K562 (cell line): ENCODE results near the gene SP2. TPM values are rescaled to one million over a fixed set of nuclear protein-coding genes. Genes with fewer than 3 reads are reported as not detected.

ENCODE experiments used
- ATAC-seq: fragments of 200-7000 bp; cut with Tn5 transposase; 3 replicates; pipeline ENCODE4 v1.9.1; 2020; ENCODE audit warnings: moderate library complexity
- Bru-seq: library from RNA; stranded (reverse); fragments of 400-500 nt; gene quantifications from one replicate; lab custom pipeline; 2021; lab: Mats Ljungman, UMichigan
- BruChase-seq, 2 experiments: library from RNA; stranded (reverse); fragments of 400-500 nt; gene quantifications; one replicate each; lab custom pipeline; 2021; lab: Mats Ljungman, UMichigan
- BruUV-seq: library from RNA; stranded (reverse); fragments of 400-500 nt; replicated peaks from 2 replicates; lab custom pipeline; 2021; lab: Mats Ljungman, UMichigan
- CTCF ChIA-PET: fragments of 300-600 bp; formaldehyde crosslinking; extraction: SDS; loops from one replicate; lab custom pipeline; 2021; ENCODE audit warnings: low intra/inter-chr PET ratio; lab: Yijun Ruan, JAX
- POLR2A ChIA-PET: fragments of 300-600, 350-650 bp; sonication (Branson Sonifier 250); formaldehyde crosslinking; extraction: SDS; loops from one replicate; lab custom pipeline; 2021; ENCODE audit warnings: antibody characterized with exemption, inconsistent platforms; lab: Yijun Ruan, JAX
- DNase-seq, 4 experiments: peaks; one replicate each; pipeline versions ENCODE4 v3.0.0 to v3.0.0-alpha.2; 2011 to 2018; ENCODE audit warnings: low spot score in 3 of 4, mixed read lengths in 3 of 4; ENCODE audit errors: extremely low read depth in 1 of 4
- FAIRE-seq: peaks from 2 replicates; lab custom pipeline; 2011; peaks lifted over from hg19 to GRCh38; lab: Jason Lieb, UNC
- H2AFZ ChIP-seq: 2 replicates; pipeline ENCODE4 v1.6.0; 2011; ENCODE audit warnings: low read depth, low read length, control low read depth, inconsistent platforms
- H3K27ac ChIP-seq: fragments of 200-600 bp; 3 replicates; pipeline ENCODE4 v1.8.0; 2011; ENCODE audit warnings: low read depth, mild to moderate bottlenecking, control low read depth, inconsistent platforms, low read length, moderate library complexity, mixed read lengths; ENCODE audit errors: extremely low read depth
- H3K27me3 ChIP-seq, 2 experiments: fragments of 300-600 bp in 1 of 2; 2 replicates in 1 of 2; 3 replicates in 1 of 2; pipeline versions ENCODE4 v1.6.0 to v1.8.0; 2011; ENCODE audit warnings: inconsistent platforms in 2 of 2, low read length in 2 of 2, mild to moderate bottlenecking in 1 of 2, mixed read lengths in 1 of 2, moderate library complexity in 1 of 2; ENCODE audit not compliant: control insufficient read depth in 2 of 2, insufficient read depth in 2 of 2
- H3K36me3 ChIP-seq: fragments of 300-600 bp; 3 replicates; pipeline ENCODE4 v1.8.0; 2011; ENCODE audit warnings: mild to moderate bottlenecking, low read length, inconsistent platforms; ENCODE audit not compliant: control insufficient read depth, insufficient read depth
- H3K4me1 ChIP-seq, 2 experiments: fragments of 200-600 bp in 1 of 2; replicated peaks in 1 of 2; 2 replicates in 1 of 2; 3 replicates in 1 of 2; pipeline versions ENCODE4 v1.5.1 to v1.8.0; 2011; ENCODE audit warnings: inconsistent platforms in 2 of 2, low read length in 2 of 2, mild to moderate bottlenecking in 1 of 2, mixed read lengths in 1 of 2, moderate library complexity in 1 of 2; ENCODE audit not compliant: control insufficient read depth in 2 of 2, insufficient read depth in 2 of 2
- H3K4me2 ChIP-seq: 2 replicates; pipeline ENCODE4 v1.6.1; 2011; ENCODE audit warnings: low read length, control low read depth, inconsistent platforms, mixed read lengths; ENCODE audit not compliant: insufficient read depth
- H3K4me3 ChIP-seq: fragments of 200-600 bp; sonication (generic), shearing (Covaris generic); 2 replicates; pipeline ENCODE4 v1.5.1; 2016; ENCODE audit warnings: control low read depth, inconsistent platforms
- H3K79me2 ChIP-seq: fragments of 200-600 bp; 3 replicates; pipeline ENCODE4 v1.8.0; 2011; ENCODE audit warnings: low read length, inconsistent platforms; ENCODE audit not compliant: control insufficient read depth, insufficient read depth
- H3K9ac ChIP-seq, 2 experiments: 2 replicates each; pipeline versions ENCODE4 v1.6.0 to v1.6.1; 2011; ENCODE audit warnings: low read depth in 2 of 2, low read length in 2 of 2, control low read depth in 1 of 2, inconsistent platforms in 1 of 2, mild to moderate bottlenecking in 1 of 2, mixed read lengths in 1 of 2; ENCODE audit not compliant: insufficient read depth in 1 of 2
- H3K9me1 ChIP-seq: one replicate; pipeline ENCODE4 v1.6.0; 2011; ENCODE audit warnings: inconsistent platforms, mild to moderate bottlenecking, low read length, moderate library complexity; ENCODE audit not compliant: control insufficient read depth, insufficient read depth
- H3K9me3 ChIP-seq: replicated peaks from 2 replicates; pipeline ENCODE4 v1.5.1; 2011; ENCODE audit warnings: low read depth, low read length, inconsistent platforms; ENCODE audit not compliant: control insufficient read depth, insufficient read depth
- H4K20me1 ChIP-seq: replicated peaks from 2 replicates; pipeline ENCODE4 v1.6.1; 2011; ENCODE audit warnings: low read length, inconsistent platforms, mixed read lengths; ENCODE audit not compliant: control insufficient read depth, insufficient read depth
- ATF4 ChIP-seq: fragments of 450-650 bp; formaldehyde crosslinking; IDR thresholded peaks from 2 replicates; pipeline ENCODE4 v1.4.0; 2022; ENCODE audit warnings: mild to moderate bottlenecking, moderate library complexity
- BACH1 ChIP-seq: fragments of 200-800 bp; sonication (Bioruptor generic); IDR thresholded peaks from 2 replicates; pipeline ENCODE4 v1.6.1; 2016; ENCODE audit warnings: missing genetic modification characterization, missing compliant biosample characterization
- BRCA1 ChIP-seq, 2 experiments: fragments of 450-650 bp in 1 of 2; sonication (generic) in 1 of 2; formaldehyde crosslinking in 1 of 2; IDR thresholded peaks; 2 replicates each; pipeline versions ENCODE4 v1.5.0 to v1.6.1; 2017 to 2020; ENCODE audit warnings: mild to moderate bottlenecking in 1 of 2, missing genetic modification reagents in 1 of 2
- FOXK2 ChIP-seq, 2 experiments: fragments of 450-650 bp; IDR thresholded peaks in 1 of 2; conservative IDR thresholded peaks in 1 of 2; 2 replicates each; pipeline ENCODE4 v1.6.1; 2016; ENCODE audit warnings: low read depth in 2 of 2, mild to moderate bottlenecking in 1 of 2
- HDAC1 ChIP-seq, 2 experiments: fragments of 450-650 bp; IDR thresholded peaks; 2 replicates each; pipeline ENCODE4 v1.6.1; 2016 to 2017; ENCODE audit warnings: inconsistent platforms in 1 of 2, mild to moderate bottlenecking in 1 of 2, moderate library complexity in 1 of 2
- ILK ChIP-seq: fragments of 450-650 bp; IDR thresholded peaks from 2 replicates; pipeline ENCODE4 v1.6.1; 2016; ENCODE audit warnings: missing genetic modification characterization, low read depth, mild to moderate bottlenecking, missing compliant biosample characterization, moderate library complexity, borderline replicate concordance
- KAT7 ChIP-seq: sonication (generic); formaldehyde crosslinking; IDR thresholded peaks from 2 replicates; pipeline ENCODE4 v1.8.0; 2022; ENCODE audit warnings: missing genetic modification reagents, mild to moderate bottlenecking, borderline replicate concordance
- KDM2B ChIP-seq: fragments of 250-450 bp; sonication (Bioruptor Pico); IDR thresholded peaks from 2 replicates; pipeline ENCODE4 v1.8.0; 2021; ENCODE audit warnings: mild to moderate bottlenecking, moderate library complexity
- MNT ChIP-seq, 2 experiments: fragments of 450-650 bp; conservative IDR thresholded peaks; 2 replicates each; pipeline ENCODE4 v1.6.1; 2017; ENCODE audit warnings: mild to moderate bottlenecking in 2 of 2, moderate library complexity in 2 of 2
- ZC3H4 ChIP-seq: sonication (generic); formaldehyde crosslinking; IDR thresholded peaks from 2 replicates; pipeline ENCODE4 v1.9.0; 2021; ENCODE audit warnings: missing genetic modification reagents, borderline replicate concordance
- ZNF41 ChIP-seq: fragments of 250-450 bp; sonication (Bioruptor Pico); conservative IDR thresholded peaks from 2 replicates; pipeline ENCODE4 v1.4.0; 2020; ENCODE audit warnings: mild to moderate bottlenecking
- ZNF551 ChIP-seq: fragments of 250-450 bp; sonication (Bioruptor Pico); IDR thresholded peaks from 2 replicates; pipeline ENCODE4 v1.5.0; 2021; ENCODE audit warnings: mild to moderate bottlenecking, moderate library complexity
- WGBS: fragments of 100-300 bp; shearing (Covaris generic); methylation state at CpG from one replicate; pipeline ENCODE4 v1.1.6; 2016; ENCODE audit warnings: low coverage, mixed read lengths; ENCODE audit not compliant: insufficient coverage; ENCODE audit errors: missing lambda C conversion rate; 5-methylcytosine and 5-hydroxymethylcytosine counted together
- in situ Hi-C: fragments of 300-500 bp; cut with MboI; formaldehyde crosslinking; loops from 4 replicates; pipeline ENCODE4 v1.15.0; 2018; ENCODE audit warnings: inconsistent platforms, mixed read lengths
- intact Hi-C: fragments of 100-400 bp; cut with micrococcal nuclease; formaldehyde crosslinking; loops from 2 replicates; pipeline ENCODE4 v1.14.2; 2022
- long read RNA-seq, 3 experiments: library from polyadenylated mRNA in 2 of 3; library from RNA in 1 of 3; unstranded in 2 of 3; stranded (forward) in 1 of 3; transcript quantifications; one replicate each; pipeline ENCODE4 v2.0.0, GENCODE V29; 2019 to 2022
- polyA minus RNA-seq, 3 experiments: library from RNA; depleted of rRNA, polyadenylated mRNA; stranded (reverse); fragments of >200 nt; gene quantifications; 2 replicates each; pipeline ENCODE4 v1.2.3, GENCODE V29; 2011
- polyA plus RNA-seq, 8 experiments: library from polyadenylated mRNA; depleted of rRNA in 4 of 8; stranded (reverse) in 5 of 8; unstranded in 3 of 8; fragments of >200 nt; fragmentation: Nextera tagmentation in 2 of 8; fragmentation: Illumina TruSeq in 1 of 8; extraction: Ambion mirVana in 2 of 8; extraction: Trizol in 1 of 8; gene quantifications; 2 replicates each; pipeline versions ENCODE4 v1.2.1 to v1.2.3, GENCODE V29; 2011 to 2014; ENCODE audit warnings: inconsistent platforms in 1 of 8, missing spikeins in 1 of 8
- total RNA-seq, 7 experiments: library from RNA; depleted of rRNA in 6 of 7; stranded (reverse); fragments of >200 nt in 6 of 7; fragmentation: Illumina TruSeq in 2 of 7; extraction: Trizol in 2 of 7; gene quantifications; 2 replicates each; pipeline versions ENCODE4 v1.2.1 to v1.2.3, GENCODE V29; 2011 to 2021; ENCODE audit warnings: low replicate concordance in 1 of 7

SP2 gene
- total RNA-seq (2011; cell fraction: chromatin; rRNA removed; ENCODE audit: low replicate concordance) = 7.1 and 12.2 TPM in 2 replicates
- total RNA-seq (2011; cell fraction: nucleolus; rRNA removed) = 3.4 and 3.7 TPM in 2 replicates
- total RNA-seq (2011; cell fraction: nucleoplasm; rRNA removed) = 4.2 and 9.5 TPM in 2 replicates
- 2.1 and 2.8 TPM in 2 replicates for total RNA-seq (2014; rRNA removed)
- total RNA-seq (2014; rRNA removed; fragmentation: Illumina TruSeq; extraction: Trizol) = 1.5 and 2.3 TPM in 2 replicates
- total RNA-seq (2015; rRNA removed; fragmentation: Illumina TruSeq; extraction: Trizol) = 1.4 and 1.5 TPM in 2 replicates
- 15.9 and 17.4 TPM in 2 replicates for total RNA-seq (2021)
- 2.3 and 5.0 TPM in 2 replicates for polyA plus RNA-seq (2011; rRNA removed)
- polyA plus RNA-seq (2011; cell fraction: cytosol; rRNA removed) = 2.4 and 4.0 TPM in 2 replicates
- polyA plus RNA-seq (2011; cell fraction: nucleus; rRNA removed) = 7.3 and 11.1 TPM in 2 replicates
- 21.1 and 27.4 TPM in 2 replicates for polyA plus RNA-seq (2012)
- polyA plus RNA-seq (2014; fragmentation: Illumina TruSeq; extraction: Trizol) = 19.1 and 22.3 TPM in 2 replicates
- under 1 TPM; 0.77 to 0.88 TPM for polyA plus RNA-seq (2014; fragmentation: Nextera tagmentation; extraction: Ambion mirVana)
- polyA plus RNA-seq (2014; rRNA removed) = 6.1 and 6.5 TPM in 2 replicates
- polyA minus RNA-seq (2011; rRNA and poly(A)+ RNA removed) = 1.8 and 2.7 TPM in 2 replicates
- 5.8 and 6.6 TPM in 2 replicates for polyA minus RNA-seq (2011; cell fraction: cytosol; rRNA and poly(A)+ RNA removed)
- polyA minus RNA-seq (2011; cell fraction: nucleus; rRNA and poly(A)+ RNA removed) = 1.2 and 1.3 TPM in 2 replicates
- percentile 66 among the genes with signal in this experiment for Bru-seq, nascent RNA
- BruChase-seq, experiment 1, labeled RNA remaining after a 2-hour chase = percentile 72 among the genes with signal in this experiment
- BruChase-seq, experiment 2, labeled RNA remaining after a 6-hour chase = percentile 73 among the genes with signal in this experiment
- long read RNA-seq, experiment 1, partial matches to known transcripts = 24 of 28 reads
- long read RNA-seq, experiment 1, other reads (novel, unspliced or antisense) = 3 of 28 reads
- long read RNA-seq, experiment 2, partial matches to known transcripts = 4 of 14 reads
- long read RNA-seq, experiment 2, other reads (novel, unspliced or antisense) = 10 of 14 reads
- long read RNA-seq, experiment 3, partial matches to known transcripts = 1 of 2 reads
- long read RNA-seq, experiment 3, other reads (novel, unspliced or antisense) = 1 of 2 reads

GRCh38 chr17:47895856-47896671, at the start of gene SP2:
Gene SP2 (plus strand): TSS chr17:47896236. CDS start chr17:47896287, 51 bp downstream.
- in situ Hi-C loops = no loop called here
- CTCF ChIA-PET = interaction anchor here (0.6 kb wide), 2 partner anchors 129 to 179 kb away, joined by 3 read pairs; no protein-coding TSS in a partner anchor
- TF ChIP-seq HDAC1 (IDR thresholded peaks at IDR 0.05) = no peak; a peak in 1 of 4 replicates
- TF ChIP-seq ZNF41 (CRISPR knock-in tag) = no peak
- TF ChIP-seq KAT7 = no peak
- TF ChIP-seq ZC3H4 (CRISPR knock-in tag) = no peak
- no peak for TF ChIP-seq KDM2B (CRISPR knock-in tag)
- TF ChIP-seq BACH1 = no peak
- TF ChIP-seq FOXK2 (conservative IDR thresholded peaks at IDR 0.05 in 1 of 2, IDR thresholded peaks at IDR 0.05 in 1 of 2; ENCODE audit: low read depth in 2 of 2) = peak; percentile 98 to 99
- no peak for TF ChIP-seq ZNF551 (CRISPR knock-in tag)
- 0 out of 2 replicates have a peak, but pooled peaks have one; percentile 23 for TF ChIP-seq ATF4 (CRISPR knock-in tag)
- TF ChIP-seq MNT (conservative IDR thresholded peaks at IDR 0.05) = peak; percentile 59
- TF ChIP-seq ILK (tag) = no peak
- TF ChIP-seq BRCA1 (IDR thresholded peaks at IDR 0.05) = no peak
- no peak for TF ChIP-seq BRCA1 (CRISPR knock-in tag; IDR thresholded peaks at IDR 0.05)

More at GRCh38 chr17:47895856-47896671, at the start of gene SP2:
- H3K9me3 ChIP-seq = no peaks in the 10 kb centered on the region
- H3K27ac ChIP-seq = peak within 1 kb of the TSS; percentile 90
- H3K36me3 ChIP-seq = peaks cover 19% of the 10 kb centered on the region; the same call in 2 of the 3 replicates
- peaks cover 27% of the 10 kb centered on the region for H3K79me2 ChIP-seq
- H4K20me1 ChIP-seq = no peaks in the 10 kb centered on the region
- H3K9me1 ChIP-seq = no peaks in the 10 kb centered on the region
- H3K4me1 ChIP-seq = peaks cover 3 to 17% of the 10 kb centered on the region in 2 experiments; a peak in 3 of 5 replicates
- DNase-seq = peak; percentile 99 to 100 (median 100)
- POLR2A ChIA-PET = interaction anchor here (0.6 to 2.8 kb wide), 50 partner anchors 9 to 871 kb away, joined by 3 to 22 read pairs (median 4); partner anchors contain the start of genes CDK5RAP3, LRRC46, MRPL10 and OSBPL7
- peak within 1 kb of the TSS; percentile 97 to 100 for H3K9ac ChIP-seq
- peak within 1 kb of the TSS; percentile 98 for H3K4me2 ChIP-seq
- peak within 1 kb of the TSS; percentile 83 for H3K4me3 ChIP-seq
- H2AFZ ChIP-seq = peak within 1 kb of the TSS; percentile 86
- peak; percentile 100 for FAIRE-seq
- no TSS peak for BruUV-seq
- WGBS = under 1% methylated on average over 41 of the region's 70 CpGs
- ATAC-seq = peak; percentile 96
- intact Hi-C loops = loop anchor here (1.0 to 2.0 kb wide), 3 partner anchors 51 to 123 kb away; no protein-coding TSS in a partner anchor
- H3K27me3 ChIP-seq = no peaks in the 10 kb centered on the region
